Coronary artery (tissue), 2 donors: ENCODE results near the gene ABTB2.

ENCODE experiments used
- DNase-seq: peaks from one replicate; pipeline ENCODE4 v3.0.0-alpha.2; 2017; ENCODE audit warnings: low spot score
- H3K27ac ChIP-seq, 2 donors: fragments of 200-600 bp; sonication (generic); one replicate each; pipeline ENCODE4 v1.5.1; 2016 to 2019
- H3K4me3 ChIP-seq: fragments of 200-600 bp; sonication (generic); 2 replicates; pipeline ENCODE4 v1.5.1; 2016; ENCODE audit warnings: mild to moderate bottlenecking, moderate library complexity
- TF ChIP-seq, protein P1 (sequence below): fragments of 200-600 bp; sonication (generic); IDR thresholded peaks from one replicate; pipeline ENCODE4 v1.5.1; 2019; ENCODE audit warnings: antibody characterized with exemption

ABTB2 gene

DNA sequence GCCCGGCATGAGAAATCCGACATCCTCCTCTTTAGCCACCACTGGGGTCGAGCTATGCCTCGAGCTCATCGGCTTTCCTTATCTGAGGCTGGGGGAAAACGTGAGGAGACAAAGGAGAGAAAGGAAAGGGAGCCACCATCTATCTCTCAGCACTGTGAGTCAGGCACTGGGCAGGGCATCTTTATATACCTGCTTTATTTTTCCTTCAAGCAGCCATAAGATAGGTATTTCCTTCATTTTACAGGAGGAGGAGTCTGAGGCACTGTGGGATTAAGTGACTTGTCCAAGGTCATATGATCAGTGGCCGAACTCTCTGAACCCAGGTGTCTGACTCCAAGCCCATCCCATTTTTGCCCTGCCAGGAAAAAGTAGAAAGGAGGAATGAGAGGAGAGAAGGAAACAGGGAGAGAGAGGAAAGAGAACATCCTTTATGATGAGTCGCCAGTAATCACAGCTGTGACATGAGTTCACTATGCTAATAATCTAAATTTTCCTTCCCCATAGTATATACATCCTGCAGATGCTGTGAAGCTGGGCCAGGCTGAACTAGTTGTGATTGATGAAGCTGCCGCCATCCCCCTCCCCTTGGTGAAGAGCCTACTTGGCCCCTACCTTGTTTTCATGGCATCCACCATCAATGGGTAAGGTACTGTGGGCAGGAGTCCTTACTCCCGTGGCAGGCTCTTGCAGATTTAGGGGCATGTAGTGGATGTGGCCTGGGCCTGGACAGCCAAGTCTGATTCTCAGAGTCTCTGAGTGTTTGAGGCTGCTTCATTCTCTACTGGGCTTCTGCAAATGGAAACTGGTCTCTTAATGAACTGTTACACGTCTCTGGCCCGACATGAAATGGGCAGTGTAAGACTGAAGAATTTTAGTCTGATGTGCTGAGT lies 230.6 kb downstream of the ABTB2 start:
- TF ChIP-seq, protein P1, sequence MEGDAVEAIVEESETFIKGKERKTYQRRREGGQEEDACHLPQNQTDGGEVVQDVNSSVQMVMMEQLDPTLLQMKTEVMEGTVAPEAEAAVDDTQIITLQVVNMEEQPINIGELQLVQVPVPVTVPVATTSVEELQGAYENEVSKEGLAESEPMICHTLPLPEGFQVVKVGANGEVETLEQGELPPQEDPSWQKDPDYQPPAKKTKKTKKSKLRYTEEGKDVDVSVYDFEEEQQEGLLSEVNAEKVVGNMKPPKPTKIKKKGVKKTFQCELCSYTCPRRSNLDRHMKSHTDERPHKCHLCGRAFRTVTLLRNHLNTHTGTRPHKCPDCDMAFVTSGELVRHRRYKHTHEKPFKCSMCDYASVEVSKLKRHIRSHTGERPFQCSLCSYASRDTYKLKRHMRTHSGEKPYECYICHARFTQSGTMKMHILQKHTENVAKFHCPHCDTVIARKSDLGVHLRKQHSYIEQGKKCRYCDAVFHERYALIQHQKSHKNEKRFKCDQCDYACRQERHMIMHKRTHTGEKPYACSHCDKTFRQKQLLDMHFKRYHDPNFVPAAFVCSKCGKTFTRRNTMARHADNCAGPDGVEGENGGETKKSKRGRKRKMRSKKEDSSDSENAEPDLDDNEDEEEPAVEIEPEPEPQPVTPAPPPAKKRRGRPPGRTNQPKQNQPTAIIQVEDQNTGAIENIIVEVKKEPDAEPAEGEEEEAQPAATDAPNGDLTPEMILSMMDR = no peak
- no peak overlapping the region for H3K4me3 ChIP-seq
- H3K27ac ChIP-seq = no peak overlapping the region
- DNase-seq = no peak

- no peak overlapping the region for H3K27ac ChIP-seq
Observed at GRCh38 chr11:34124885-34125668, 232.7 kb downstream of the ABTB2 start.

DNA sequence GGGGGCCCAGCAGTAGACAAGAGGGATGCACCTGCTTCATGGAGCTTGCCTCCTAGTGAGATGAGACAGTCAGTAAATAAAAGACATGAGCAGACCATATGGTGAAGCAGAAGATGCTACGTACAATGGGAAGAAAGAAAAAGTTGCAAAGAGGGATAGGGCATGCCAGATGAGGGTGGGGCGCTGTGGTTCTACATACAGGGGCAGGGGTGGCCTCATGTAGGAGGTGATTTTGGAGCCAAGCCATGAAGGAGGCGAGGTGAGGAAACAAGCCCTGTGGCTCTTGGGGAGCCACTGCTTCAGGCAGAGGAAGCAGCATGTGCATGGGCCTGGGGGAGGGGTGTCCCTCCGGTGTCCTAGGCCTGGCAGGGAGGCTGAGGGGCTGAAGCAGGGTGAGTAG lies 237.2 kb downstream of the ABTB2 start:
- H3K27ac ChIP-seq = no peak overlapping the region
- H3K4me3 ChIP-seq = no peak overlapping the region
- TF ChIP-seq, protein P1 = no peak
- no peak for DNase-seq

More at GRCh38 chr11:34124885-34125668, 232.7 kb downstream of the ABTB2 start:
- no peak overlapping the region for H3K4me3 ChIP-seq
- no peak for DNase-seq
- TF ChIP-seq, protein P1 = no peak

GRCh38 chr11:34114471-34114870 lies 243.3 kb downstream of the ABTB2 start:
- Histone ChIP-seq H3K27ac (no peak overlapping the region), H3K4me3 (no peak overlapping the region)
- TF ChIP-seq, protein P1 = no peak
- DNase-seq = no peak

- no peak for DNase-seq
- Histone ChIP-seq H3K27ac (no peak overlapping the region), H3K4me3 (no peak overlapping the region)
- TF ChIP-seq, protein P1 = no peak
Observed at GRCh38 chr11:34114014-34114413, 243.8 kb downstream of the ABTB2 start.

- no peak for DNase-seq
- Histone ChIP-seq H3K27ac (no peak overlapping the region), H3K4me3 (no peak overlapping the region)
- TF ChIP-seq, protein P1 = no peak
Observed at GRCh38 chr11:34111722-34112270, 246.0 kb downstream of the ABTB2 start.
